ENCODE results near the gene COL23A1.

The COL23A1 gene

DNA sequence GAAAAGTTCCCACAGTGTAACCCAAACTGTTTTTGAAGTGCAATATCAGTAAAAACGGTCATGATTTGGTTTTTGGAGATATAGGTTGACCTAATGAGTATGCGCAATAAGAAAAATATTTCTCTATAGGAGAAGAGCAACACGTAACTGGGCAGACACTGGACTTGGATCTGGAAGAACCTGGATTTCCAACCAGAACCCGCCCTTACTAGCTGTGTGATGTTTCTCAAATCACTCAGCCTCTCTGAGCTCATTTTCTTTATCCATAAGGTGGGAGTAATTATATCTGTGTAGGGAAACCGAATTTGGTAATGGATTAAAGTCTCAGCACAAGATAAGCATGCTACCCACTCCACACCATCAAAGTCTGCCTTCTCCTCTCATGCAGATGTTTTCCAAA lies 169.1 kb downstream of the COL23A1 start:
- DNase-seq (ENCODE audit: low read depth), result no peak

DNA sequence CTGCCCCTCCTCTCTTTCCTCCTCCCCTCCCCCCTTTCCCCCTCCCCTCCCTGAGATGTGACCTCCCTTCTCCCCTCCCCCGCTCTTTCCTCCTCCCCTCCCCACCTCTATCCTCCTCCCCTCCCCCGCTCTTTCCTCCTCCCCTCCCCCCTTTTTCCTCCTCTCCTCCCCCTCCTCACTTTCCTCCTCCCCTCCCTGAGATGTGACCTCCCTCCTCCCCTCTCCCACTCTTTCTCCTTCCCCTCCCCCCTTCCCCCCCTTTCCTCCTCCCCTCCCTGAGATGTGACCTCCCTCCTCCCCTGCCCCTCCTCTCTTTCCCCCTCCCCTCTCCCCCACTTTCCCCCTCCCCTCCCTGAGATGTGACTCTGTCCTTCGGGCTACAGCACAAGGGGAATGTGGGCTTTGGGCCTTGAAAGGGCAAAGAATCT lies 169.8 kb downstream of the COL23A1 start:
- no peak for DNase-seq (ENCODE audit: low read depth)

DNA sequence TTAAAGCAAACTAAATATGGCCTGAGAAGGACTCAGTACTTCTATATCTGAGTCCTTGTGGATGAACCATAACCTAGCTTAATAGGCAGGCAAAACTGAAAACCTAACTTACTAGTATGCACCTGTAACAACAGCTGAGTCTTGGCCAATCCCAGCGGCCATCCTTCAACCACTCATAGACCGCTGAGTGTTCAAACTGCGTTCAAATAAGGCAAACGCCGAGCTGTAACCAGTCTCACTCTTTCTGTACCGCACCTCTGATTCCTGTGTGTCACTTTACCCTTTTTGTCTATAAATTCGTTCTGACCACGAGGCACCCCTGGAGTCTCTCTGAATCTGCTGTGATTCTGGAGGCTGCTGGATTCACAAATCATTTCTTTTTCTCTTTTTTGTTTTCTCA lies 170.5 kb downstream of the COL23A1 start:
- DNase-seq (ENCODE audit: low read depth), result no peak

DNA sequence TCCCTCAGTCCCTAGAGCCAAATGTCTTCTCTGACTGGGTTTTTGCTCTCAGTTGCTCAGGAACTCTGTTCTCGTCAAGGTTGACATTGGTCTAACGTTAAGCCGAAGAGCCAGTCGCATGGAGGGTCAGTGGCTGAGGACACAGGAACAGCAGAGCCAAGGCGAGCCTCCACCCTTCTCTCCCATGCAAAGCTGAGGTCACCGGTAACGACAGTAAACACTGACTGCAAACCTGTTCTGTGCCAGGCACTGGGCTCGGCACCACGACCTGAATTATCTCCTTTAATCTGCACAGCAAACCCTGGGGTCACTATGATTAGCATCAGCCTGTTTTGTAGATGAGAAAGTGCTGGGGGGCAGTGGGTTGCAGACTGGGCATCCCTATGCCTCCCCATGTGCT lies 171.0 kb downstream of the COL23A1 start:
- DNase-seq (ENCODE audit: low read depth), result no peak

DNA sequence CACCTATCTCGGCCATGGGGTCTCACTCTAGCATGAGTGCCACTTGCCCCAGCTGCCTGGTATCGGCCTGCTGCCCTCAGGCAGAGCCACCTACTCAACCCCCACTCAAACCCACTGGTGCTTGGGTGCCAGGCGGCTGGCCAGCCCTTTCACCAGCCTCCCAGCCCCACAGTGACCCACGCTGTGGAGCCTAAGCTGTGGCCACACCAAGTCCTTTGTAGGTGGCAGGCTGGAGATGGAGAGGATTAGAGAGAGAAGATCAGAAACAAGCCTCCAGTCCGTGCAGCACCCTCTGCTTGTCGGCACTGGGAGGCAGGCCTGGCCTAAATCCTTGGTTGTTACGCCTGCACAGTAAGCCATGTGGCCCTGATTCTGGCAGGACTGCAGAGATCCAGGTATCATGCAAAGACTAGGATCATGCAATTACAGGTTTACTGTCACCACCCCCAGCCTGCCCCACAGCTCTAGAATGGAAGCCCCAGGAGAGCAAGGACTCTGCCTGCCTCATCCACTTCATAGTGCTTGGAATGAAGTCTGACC lies 171.7 kb downstream of the COL23A1 start:
- DNase-seq (ENCODE audit: low read depth), result no peak

DNA sequence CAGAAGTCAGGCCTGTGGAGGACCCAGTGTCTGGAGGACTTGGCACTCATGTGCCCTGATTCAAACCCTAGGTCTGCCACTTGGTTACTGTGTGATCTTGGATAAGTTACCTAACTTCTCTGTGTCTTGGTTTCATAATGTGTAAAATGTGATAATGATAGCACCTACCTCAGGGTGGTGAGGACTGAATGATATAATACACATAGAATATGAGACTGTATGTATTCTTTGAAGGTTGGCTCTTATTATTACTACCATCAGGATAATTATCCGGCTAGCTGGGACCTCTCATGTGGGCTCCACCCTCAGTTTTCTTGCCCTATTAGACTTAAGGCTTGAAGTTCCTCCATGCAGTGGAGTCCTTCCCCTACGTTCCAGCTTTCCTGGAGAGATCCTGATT lies 172.2 kb downstream of the COL23A1 start:
- no peak for DNase-seq (ENCODE audit: low read depth)

DNA sequence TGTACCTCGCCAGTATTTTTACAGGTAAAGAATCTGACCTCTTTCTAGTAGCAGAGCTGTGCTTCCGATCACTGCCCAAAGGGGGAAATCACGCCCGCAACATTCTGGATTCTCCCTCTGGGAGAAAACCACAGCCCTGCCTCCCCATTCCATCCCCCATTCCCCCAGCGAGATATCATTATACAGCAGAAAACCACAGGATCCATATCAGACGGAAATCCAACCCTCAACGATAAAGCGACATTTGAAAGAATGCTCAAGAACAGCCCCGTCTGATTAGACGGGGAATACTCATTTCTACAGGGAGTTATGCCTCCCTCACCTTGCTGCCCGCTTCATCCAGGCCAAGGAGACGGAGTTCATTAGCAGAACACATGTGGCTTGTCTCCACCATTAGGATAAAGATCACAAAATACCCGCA lies 172.8 kb downstream of the COL23A1 start:
- DNase-seq (ENCODE audit: low read depth), result no peak

DNA sequence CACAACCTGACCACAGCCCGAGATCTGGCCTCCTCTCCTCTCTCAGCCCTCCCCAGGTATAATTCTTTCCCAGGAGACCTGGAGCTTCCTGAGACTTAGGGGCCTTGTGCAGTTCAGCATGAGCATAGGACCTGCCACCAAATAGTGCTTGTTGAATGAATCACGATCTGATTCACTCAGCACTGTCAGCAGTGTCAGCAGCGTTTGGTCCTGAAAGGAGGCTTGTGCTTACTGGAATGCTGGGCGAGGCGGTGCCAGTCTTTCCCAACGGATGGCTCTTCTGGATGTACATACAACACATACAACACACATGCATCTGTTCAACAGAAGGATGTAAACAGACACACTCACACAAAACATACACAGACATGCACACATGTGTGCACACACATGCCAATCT lies 173.3 kb downstream of the COL23A1 start:
- peak; percentile 38 for DNase-seq (ENCODE audit: low read depth)

DNA sequence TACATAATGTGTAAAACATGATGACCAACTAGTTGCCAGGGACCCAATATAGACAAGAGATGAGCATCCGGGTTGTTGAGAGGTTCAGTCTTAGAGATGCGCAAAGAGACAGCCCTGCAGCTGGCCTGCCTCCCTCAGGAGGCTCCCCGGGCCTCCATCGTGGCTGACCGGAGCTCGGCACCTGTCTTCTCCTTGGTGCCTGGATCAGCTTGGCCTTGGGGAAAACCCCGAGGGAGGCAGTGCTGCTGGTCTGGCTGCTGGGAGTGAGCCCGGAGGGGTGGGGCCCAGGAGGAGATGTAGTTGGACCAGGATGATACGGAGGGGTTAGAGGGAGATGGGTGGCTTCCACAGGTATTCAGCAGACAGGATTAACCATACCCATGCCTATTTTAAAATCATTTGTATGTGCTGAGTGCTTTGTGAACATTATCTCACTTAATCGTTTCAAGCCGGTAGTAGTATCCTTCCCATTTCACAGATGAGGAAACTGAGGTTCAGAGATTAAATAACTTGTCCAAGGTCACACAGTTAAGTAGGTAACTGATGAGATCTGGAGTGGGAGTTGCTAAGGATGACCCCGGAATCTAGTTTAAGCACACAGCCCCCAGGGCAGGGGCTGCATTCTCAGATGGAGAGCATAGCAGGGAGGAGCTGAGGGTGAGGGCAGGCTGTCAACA lies 173.8 kb downstream of the COL23A1 start:
- DNase-seq (ENCODE audit: low read depth), result no peak

DNA sequence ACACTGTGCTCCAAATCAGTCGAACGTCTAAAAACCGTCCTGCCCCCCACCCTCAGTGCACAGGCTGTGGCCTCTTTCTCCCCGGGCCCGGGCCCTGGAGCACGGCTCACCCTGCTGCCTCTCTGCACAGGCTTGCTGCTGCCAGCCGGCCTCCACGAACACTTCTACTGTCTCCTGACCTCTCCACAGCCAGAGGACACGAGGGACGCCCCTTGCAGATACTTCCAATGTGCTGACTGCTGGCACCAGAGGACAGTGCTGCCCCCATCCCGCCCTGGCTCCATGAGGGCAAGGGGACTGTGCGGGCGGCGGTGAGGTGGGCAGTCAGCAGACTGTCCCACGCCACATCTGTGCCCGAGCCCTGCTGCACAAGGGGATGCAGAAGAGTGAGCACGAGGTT lies 174.8 kb downstream of the COL23A1 start:
- no peak for DNase-seq (ENCODE audit: low read depth)

DNA sequence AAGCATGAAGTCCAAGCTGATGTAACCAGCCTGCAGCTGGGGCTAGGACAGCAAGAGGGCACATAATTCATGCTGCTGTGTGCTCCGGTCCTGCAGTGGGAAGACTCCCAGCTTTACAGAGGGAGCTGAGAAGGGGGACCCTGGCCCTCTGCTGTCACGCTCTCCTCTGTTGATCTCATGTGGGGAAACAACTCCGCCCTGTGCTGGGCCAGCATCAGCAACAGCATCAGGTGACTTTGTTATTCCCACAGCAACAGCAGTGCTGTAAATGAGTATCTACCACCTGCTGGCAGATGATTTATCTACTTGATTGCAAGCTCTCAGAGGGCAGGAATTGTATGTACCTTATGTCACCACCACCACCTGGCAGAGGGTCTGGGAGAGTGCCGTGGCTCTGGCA lies 176.2 kb downstream of the COL23A1 start:
- DNase-seq (ENCODE audit: low read depth), result no peak

DNA sequence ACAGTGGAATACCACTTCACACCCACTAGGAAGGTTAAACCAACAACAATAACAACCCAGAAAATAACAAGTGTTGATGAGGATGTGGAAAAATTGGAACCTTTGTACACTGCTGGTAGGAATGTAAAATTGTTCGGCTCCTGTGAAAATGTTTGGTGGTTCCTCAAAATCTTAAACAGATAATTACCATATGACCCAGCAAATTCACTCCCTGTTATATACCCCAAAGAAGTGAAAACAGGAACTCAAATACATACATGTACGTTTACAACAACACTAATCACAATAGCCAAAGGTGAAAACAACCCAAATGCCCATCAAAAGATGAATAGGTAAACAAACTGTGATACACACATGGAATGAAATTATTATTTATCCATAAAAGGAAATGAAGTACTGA lies 179.1 kb downstream of the COL23A1 start:
- DNase-seq (ENCODE audit: low read depth), result no peak

DNA sequence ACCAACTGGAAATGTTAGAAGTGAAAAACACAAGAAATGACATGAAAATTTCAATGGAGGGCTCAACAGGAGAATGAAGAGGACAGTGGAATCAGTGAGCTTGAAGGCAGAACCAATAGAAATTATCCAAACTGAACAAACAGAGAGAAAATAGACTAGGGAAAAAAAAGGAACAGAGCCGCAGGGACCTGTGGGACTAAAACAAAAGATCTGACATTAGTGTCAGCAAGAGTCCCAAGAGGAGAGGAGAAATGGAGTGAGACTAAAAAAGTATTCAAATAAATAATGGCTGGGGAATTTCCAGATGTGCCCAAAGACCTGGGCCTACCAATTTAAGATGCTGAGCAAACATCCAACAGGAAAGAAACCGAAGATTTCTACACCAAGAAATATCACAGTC lies 182.5 kb downstream of the COL23A1 start:
- DNase-seq (ENCODE audit: low read depth), result no peak

DNA sequence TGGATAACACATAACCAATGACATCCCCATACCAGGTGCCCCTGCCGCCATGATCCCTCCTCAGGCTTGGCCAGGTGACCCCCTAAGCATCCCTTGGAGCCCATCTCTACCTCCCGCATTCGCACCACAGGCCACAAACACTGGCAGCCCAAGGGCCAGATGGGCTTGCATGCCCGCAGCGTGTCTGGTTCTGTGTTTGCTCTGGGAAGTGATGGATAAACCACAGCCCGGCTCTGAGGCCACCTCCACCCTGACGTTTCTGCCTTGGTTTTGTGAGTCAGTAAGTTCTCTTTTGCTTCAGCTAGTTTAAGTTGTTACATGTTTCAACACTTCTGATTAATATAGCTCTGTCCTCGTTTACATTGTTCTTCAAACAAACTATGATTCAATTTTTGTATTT lies 185.2 kb downstream of the COL23A1 start:
- peak; percentile 8 for DNase-seq (ENCODE audit: low read depth)

DNA sequence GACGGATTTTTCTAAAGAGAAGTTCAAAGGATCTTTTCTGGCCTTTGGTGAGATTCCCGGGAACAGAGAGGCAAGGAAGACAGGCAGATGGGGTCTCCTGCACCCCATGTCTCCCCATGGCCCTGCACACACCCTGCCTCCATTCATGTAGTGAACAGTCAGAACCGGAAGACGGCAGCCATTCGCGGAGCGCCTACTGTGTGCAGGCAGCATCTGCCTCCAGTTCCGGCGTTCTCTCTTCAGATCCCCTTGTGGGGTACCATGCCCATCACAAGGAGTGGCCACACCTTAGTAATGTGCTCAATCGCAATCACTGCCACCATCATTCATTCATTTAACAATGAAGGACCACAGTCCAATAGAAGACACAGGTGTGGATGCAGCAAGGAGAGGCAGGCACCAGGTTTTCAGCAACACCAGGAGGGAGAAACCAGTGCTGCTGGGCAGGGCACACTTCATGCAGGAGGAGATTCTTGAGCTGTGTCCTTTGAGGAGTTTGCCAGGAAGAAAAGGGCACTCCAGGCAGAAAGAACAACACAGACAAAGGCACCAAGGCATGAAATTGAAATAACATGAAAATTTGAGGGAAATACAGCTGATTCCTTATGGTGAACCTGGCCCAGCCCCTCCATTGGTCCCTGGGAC lies 186.1 kb downstream of the COL23A1 start:
- DNase-seq (ENCODE audit: low read depth), result no peak

DNA sequence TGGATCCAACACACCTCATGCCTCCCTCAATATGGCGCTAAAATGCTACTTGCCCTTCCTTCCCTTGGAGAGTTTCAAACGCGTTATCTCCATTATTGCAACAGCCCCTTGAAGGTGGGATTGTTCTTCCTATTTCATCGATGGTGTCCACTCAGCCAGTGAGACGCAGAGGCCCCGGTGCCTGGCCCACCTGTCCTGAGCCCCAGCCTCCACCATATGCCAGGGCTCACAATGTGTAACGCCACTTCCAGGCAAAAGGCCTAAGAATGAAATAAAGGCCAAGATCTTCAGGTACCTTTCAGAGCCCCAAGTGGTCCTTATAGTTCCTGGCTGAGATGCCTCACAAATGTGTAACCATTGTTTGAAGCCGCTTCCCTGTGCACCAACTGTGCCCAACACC lies 186.8 kb downstream of the COL23A1 start:
- DNase-seq (ENCODE audit: low read depth), result no peak

DNA sequence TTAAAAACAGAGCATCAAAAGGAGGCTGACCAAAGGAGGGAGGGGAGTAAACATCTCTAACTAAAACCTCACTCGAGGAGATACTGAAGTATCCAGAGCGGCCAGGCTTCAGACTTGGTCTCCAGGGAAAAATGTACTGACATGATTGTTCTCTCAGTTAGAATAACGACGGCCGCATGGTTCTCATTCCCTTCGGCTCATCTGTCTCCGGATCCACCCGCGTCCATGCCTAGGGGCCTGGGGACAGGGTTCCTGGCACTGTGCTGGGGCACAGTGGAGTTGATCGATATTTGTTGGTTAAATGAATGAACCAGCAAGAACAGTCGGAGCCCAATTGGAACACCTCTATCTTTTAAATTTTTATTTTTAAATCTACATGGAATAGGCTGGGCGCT lies 190.5 kb downstream of the COL23A1 start:
- no peak for DNase-seq (ENCODE audit: low read depth)

DNA sequence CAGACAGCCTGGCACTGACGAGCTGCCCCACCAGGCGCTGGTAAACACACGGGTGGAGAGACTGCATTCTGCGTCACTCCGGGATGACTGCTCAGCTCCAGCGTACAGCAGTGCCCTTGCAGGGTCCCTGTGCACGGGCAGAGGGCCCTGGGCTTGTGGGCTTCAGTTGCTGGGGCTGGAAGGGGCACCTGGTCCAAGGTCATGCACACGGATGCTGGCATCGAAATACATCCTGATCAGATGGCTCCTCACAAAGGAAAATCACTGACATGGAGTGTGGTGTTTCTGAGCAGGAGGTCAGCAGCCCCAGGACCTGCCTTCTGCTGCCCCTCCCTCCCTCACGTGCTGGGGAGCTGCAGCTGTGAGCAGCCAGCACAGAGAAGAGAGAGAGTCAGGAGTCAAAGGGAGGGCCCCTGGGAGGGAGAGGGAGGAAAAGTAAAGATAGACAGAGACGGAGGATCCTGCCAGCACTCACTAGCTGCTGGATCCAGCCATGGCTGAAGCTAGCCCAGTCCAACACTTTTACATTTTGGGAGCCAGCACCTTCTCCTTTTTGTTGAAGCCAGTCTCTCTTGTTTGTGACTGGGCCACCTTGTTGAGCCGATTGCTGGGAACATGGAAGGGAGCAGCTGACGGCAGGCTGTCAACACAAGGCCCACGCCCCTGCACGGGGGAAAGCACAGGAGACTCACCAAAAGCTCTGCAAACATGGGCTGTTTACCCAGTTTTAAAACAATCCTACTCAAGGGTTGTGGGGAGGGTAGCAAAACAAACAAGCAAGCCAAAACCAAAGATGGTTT lies 191.1 kb downstream of the COL23A1 start:
- no peak for DNase-seq (ENCODE audit: low read depth)

DNA sequence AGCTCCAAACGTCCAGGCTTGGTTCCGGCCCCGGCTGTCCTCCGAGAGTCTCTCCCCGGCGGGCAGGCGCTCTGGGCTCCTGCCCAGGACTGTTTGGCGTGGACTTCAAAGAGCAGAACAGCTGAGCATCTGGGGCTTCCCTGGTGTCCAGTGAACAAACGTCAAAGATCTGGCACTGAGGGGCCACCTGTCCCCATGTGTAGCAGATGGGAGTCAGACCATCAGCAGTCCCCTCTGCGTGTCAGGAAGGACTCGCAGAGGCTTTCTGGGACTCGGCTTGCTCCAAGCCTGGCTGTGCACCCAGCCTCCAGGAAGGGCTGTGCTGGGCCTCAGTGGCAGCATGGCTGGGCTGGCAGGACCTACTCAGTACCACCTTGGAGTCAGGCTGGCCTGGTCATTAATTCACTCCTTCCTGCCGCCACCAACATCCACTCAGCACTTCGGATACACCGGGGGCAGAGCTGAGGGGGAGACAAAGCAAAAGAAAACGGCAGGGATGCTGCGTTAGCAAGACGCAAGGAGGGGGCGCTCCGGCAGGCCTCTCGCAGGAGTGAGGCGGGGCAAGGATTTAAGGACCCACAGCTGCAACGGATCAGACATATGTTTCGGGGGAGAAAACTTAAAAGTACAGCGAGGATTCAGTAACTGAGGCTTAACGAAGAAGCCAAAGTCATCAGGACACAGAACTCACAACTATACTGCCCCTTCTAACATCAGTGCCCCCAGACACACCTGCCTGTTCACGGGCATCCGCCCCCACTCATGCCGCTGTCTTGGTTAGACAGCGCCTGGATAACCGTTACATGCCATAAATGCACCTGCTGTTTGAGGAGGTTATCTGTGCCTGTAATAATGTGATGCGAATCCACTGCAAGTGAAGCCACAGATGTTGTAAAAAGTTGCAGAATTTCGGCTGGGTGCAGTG lies 193.1 kb downstream of the COL23A1 start:
- no peak for DNase-seq (ENCODE audit: low read depth)

DNA sequence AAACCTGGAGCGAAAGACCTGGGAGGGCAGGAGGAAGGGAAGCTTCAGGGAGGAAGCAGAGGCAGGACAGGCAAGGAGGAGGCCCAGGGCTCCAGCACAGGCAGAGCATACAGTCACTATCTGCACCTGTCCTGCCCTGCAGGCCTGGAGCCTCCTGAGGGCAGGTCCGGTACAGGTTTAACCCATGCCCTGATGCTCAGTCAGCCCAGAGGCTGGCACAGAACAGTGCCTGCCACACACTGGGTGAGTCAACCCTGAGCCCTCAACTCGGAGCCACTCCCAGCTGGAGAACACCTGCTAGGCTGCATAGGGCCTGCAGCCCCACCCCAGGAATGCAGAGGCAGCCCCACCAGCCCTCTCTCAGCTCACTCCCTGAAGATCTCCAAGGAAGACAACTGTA lies 196.1 kb downstream of the COL23A1 start:
- DNase-seq (ENCODE audit: low read depth), result no peak

DNA sequence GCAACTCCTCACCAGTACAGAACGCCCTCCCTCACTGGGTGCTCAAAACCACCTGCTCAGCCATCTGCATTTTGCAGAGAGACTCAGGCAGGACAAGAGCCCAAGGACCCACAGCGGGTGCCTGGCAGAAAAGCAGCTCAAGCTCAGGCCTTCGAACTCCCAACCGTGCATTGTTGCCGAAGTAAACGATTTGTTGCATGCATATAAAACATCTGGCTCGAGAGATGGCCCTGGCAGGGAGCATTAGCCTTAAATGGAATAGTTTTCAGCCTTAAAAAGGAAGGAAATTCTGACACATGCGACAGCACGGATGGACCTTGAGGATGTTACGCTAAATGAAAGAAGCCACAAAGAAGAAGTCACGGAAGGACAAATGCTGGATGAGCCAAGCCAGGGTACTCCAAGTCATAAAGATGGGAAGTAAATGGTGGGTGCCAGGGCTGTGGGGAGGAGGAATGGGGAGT lies 197.2 kb downstream of the COL23A1 start:
- DNase-seq (ENCODE audit: low read depth), result no peak

DNA sequence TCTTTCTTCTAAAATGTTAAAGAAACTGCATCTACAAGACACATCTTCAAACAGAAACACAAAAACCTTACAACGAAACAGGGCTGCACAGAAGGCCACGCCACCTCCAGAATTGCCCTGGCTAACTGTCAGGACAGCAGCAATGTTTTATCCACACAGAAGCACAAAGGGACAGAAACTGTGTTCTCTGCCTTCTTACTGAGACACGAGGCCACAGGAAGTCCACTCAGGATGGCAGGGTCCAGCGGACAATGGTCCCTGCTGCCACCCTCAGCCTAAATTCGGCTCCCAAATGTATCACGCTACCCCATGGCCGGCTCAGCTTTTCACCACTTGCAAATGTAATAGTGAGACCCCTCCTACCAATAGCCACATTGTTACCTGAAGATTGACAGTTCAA lies 197.8 kb downstream of the COL23A1 start:
- no peak for DNase-seq (ENCODE audit: low read depth)
